BLaER1 (cell line): Measurements from ENCODE around the gene ZNF324.
"Not testable (repeated sequence)": the region's sequence is repeated elsewhere in the genome, so short reads cannot be mapped to it uniquely, and the experiment has no call there.

Source experiments
- H3K27ac ChIP-seq: shearing (Covaris generic); formaldehyde crosslinking; 2 replicates; pipeline ENCODE4 v1.8.1; 2022
- H3K27me3 ChIP-seq: shearing (Covaris generic); formaldehyde crosslinking; 2 replicates; pipeline ENCODE4 v1.8.1; 2022
- H3K36me3 ChIP-seq: shearing (Covaris generic); formaldehyde crosslinking; 2 replicates; pipeline ENCODE4 v1.8.1; 2022
- H3K4me1 ChIP-seq: shearing (Covaris generic); formaldehyde crosslinking; 2 replicates; pipeline ENCODE4 v1.8.1; 2022
- H3K4me2 ChIP-seq: shearing (Covaris generic); formaldehyde crosslinking; 2 replicates; pipeline ENCODE4 v1.8.1; 2022
- H3K4me3 ChIP-seq: shearing (Covaris generic); formaldehyde crosslinking; 2 replicates; pipeline ENCODE4 v1.8.1; 2022
- H3K9ac ChIP-seq: shearing (Covaris generic); formaldehyde crosslinking; 2 replicates; pipeline ENCODE4 v1.8.1; 2022
- H3K9me3 ChIP-seq: shearing (Covaris generic); formaldehyde crosslinking; 2 replicates; pipeline ENCODE4 v1.8.1; 2022
- H4K20me1 ChIP-seq: shearing (Covaris generic); formaldehyde crosslinking; 2 replicates; pipeline ENCODE4 v1.8.1; 2022
- Cebpa-rat ChIP-seq: shearing (Covaris generic); IDR thresholded peaks from 2 replicates; pipeline ENCODE4 v1.8.1; 2022

ZNF324 gene

GRCh38 chr19:58499021-58499927 is 32.4 kb downstream of the ZNF324 start:
- H4K20me1 ChIP-seq = no peaks in the 10 kb centered on the region
- H3K36me3 ChIP-seq = no peaks in the 10 kb centered on the region
- H3K4me3 ChIP-seq = peak overlapping the region; percentile 69
- H3K27me3 ChIP-seq = no peaks in the 10 kb centered on the region
- H3K4me2 ChIP-seq = peak overlapping the region; percentile 97
- H3K9me3 ChIP-seq = no peaks in the 10 kb centered on the region
- peak overlapping the region; percentile 71 for H3K27ac ChIP-seq
- H3K9ac ChIP-seq = peak overlapping the region; percentile 73
- peaks cover 27% of the 10 kb centered on the region for H3K4me1 ChIP-seq
- TF ChIP-seq Cebpa-rat = no peak

- H3K4me1 ChIP-seq = peaks cover 27% of the 10 kb centered on the region
- no peak overlapping the region for H3K9ac ChIP-seq
- H3K4me3 ChIP-seq = peak overlapping the region; percentile 69; the same call in 1 of the 2 replicates
- no peaks in the 10 kb centered on the region for H3K9me3 ChIP-seq
- TF ChIP-seq Cebpa-rat = no peak
- H3K4me2 ChIP-seq = peak overlapping the region; percentile 97
- no peak overlapping the region for H3K27ac ChIP-seq
- H4K20me1 ChIP-seq = no peaks in the 10 kb centered on the region
- no peaks in the 10 kb centered on the region for H3K27me3 ChIP-seq
- H3K36me3 ChIP-seq = no peaks in the 10 kb centered on the region
Measured at GRCh38 chr19:58500242-58500641, 33.4 kb downstream of the ZNF324 start.

- H3K27ac ChIP-seq, H3K9ac ChIP-seq, H4K20me1 ChIP-seq, H3K4me2 ChIP-seq, H3K4me3 ChIP-seq, H3K27me3 ChIP-seq, H3K36me3 ChIP-seq: not testable (repeated sequence)
- peaks cover 19% of the 10 kb centered on the region for H3K4me1 ChIP-seq
- peaks cover 31% of the 10 kb centered on the region for H3K9me3 ChIP-seq
Measured at GRCh38 chr19:58507602-58508223, 40.8 kb downstream of the ZNF324 start.

- Histone ChIP-seq H3K9ac (peak overlapping the region; percentile 22; the same call in 1 of the 2 replicates), H4K20me1 (no peaks in the 10 kb centered on the region), H3K9me3 (peaks cover 31% of the 10 kb centered on the region), H3K36me3 (peaks cover 10% of the 10 kb centered on the region; the same call in 1 of the 2 replicates), H3K4me3 (no peak overlapping the region), H3K27me3 (no peaks in the 10 kb centered on the region), H3K4me1 (peaks cover 32% of the 10 kb centered on the region), H3K4me2 (peak overlapping the region; percentile 61), H3K27ac (peak overlapping the region; percentile 1; the same call in 1 of the 2 replicates)
- TF ChIP-seq Cebpa-rat = no peak
Measured at GRCh38 chr19:58509731-58510083, 42.8 kb downstream of the ZNF324 start.

- Histone ChIP-seq H3K27me3 (no peaks in the 10 kb centered on the region), H3K36me3 (peaks cover 10% of the 10 kb centered on the region; the same call in 1 of the 2 replicates), H3K4me2 (peak overlapping the region; percentile 61), H3K9ac (peak overlapping the region; percentile 22; the same call in 1 of the 2 replicates), H3K9me3 (peaks cover 31% of the 10 kb centered on the region), H4K20me1 (no peaks in the 10 kb centered on the region), H3K4me3 (no peak overlapping the region), H3K27ac (0 out of 2 replicates have a peak overlapping the region, but pooled peaks have one; percentile 1), H3K4me1 (peaks cover 37% of the 10 kb centered on the region)
- no peak for TF ChIP-seq Cebpa-rat
Measured at GRCh38 chr19:58510084-58510862, 43.4 kb downstream of the ZNF324 start.

- H3K27ac ChIP-seq = 0 out of 2 replicates have a peak within 1 kb of the TSS, but pooled peaks have one; percentile 13
- H3K36me3 ChIP-seq = peaks cover 23% of the 10 kb centered on the region
- peaks cover 49% of the 10 kb centered on the region for H3K4me1 ChIP-seq
- H3K9ac ChIP-seq = no peak within 1 kb of the TSS
- H3K27me3 ChIP-seq = no peaks in the 10 kb centered on the region
- TF ChIP-seq Cebpa-rat = no peak
- H3K4me2 ChIP-seq = no peak within 1 kb of the TSS
- H3K4me3 ChIP-seq = no peak within 1 kb of the TSS
- peaks cover 9% of the 10 kb centered on the region; the same call in 1 of the 2 replicates for H4K20me1 ChIP-seq
- peaks cover 24% of the 10 kb centered on the region for H3K9me3 ChIP-seq
Measured at GRCh38 chr19:58511353-58512208, 44.7 kb downstream of the ZNF324 start, which contains the start of gene SLC27A5. SLC27A5 (minus strand) TSS chr19:58511992; CDS start chr19:58511955, 37 bp downstream.

GRCh38 chr19:58513213-58513693 is 46.4 kb downstream of the ZNF324 start:
- peaks cover 7% of the 10 kb centered on the region for H3K9me3 ChIP-seq
- no peak overlapping the region for H3K4me3 ChIP-seq
- no peaks in the 10 kb centered on the region for H3K27me3 ChIP-seq
- TF ChIP-seq Cebpa-rat = no peak
- peaks cover 30% of the 10 kb centered on the region for H3K36me3 ChIP-seq
- H3K4me1 ChIP-seq = peaks cover 58% of the 10 kb centered on the region
- peak overlapping the region; percentile 95 for H3K4me2 ChIP-seq
- H3K27ac ChIP-seq = peak overlapping the region; percentile 80
- H4K20me1 ChIP-seq = peaks cover 22% of the 10 kb centered on the region
- H3K9ac ChIP-seq = peak overlapping the region; percentile 82; the same call in 1 of the 2 replicates

- H4K20me1 ChIP-seq = peaks cover 28% of the 10 kb centered on the region
- H3K27ac ChIP-seq = peak overlapping the region; percentile 80
- peaks cover 30% of the 10 kb centered on the region for H3K36me3 ChIP-seq
- H3K4me3 ChIP-seq = peak overlapping the region; percentile 67
- H3K4me2 ChIP-seq = peak overlapping the region; percentile 95
- peaks cover under 1% of the 10 kb centered on the region; the same call in 1 of the 2 replicates for H3K9me3 ChIP-seq
- H3K4me1 ChIP-seq = peaks cover 63% of the 10 kb centered on the region
- H3K27me3 ChIP-seq = no peaks in the 10 kb centered on the region
- no peak for TF ChIP-seq Cebpa-rat
- H3K9ac ChIP-seq = peak overlapping the region; percentile 82
Measured at GRCh38 chr19:58513694-58514563, 47.0 kb downstream of the ZNF324 start.
